WTC11 (cell line): ENCODE measurements around the gene HADHB. TPM values are rescaled to one million over a fixed set of nuclear protein-coding genes. Genes with fewer than 3 reads are reported as not detected.

Source experiments
- ATAC-seq: fragments of 200-7000 bp; cut with Tn5 transposase; 2 replicates; pipeline ENCODE4 v1.10.0; 2021; ENCODE audit warnings: mild to moderate bottlenecking, moderate library complexity
- CTCF ChIA-PET: fragments of 300-600 bp; sonication (Branson Sonifier 250); formaldehyde crosslinking; loops from one replicate; lab custom pipeline; 2021; ENCODE audit warnings: antibody characterized with exemption; lab: Charles Lee
- POLR2A ChIA-PET: fragments of 350-600 bp; sonication (Branson Sonifier 250); formaldehyde crosslinking; loops from one replicate; lab custom pipeline; 2021; ENCODE audit warnings: antibody characterized with exemption; lab: Charles Lee
- DNase-seq: peaks from one replicate; pipeline ENCODE4 v3.0.0; 2021; ENCODE audit warnings: low spot score
- H3K27ac Mint-ChIP-seq: 2 replicates; pipeline ENCODE4 v1.8.0; 2021; ENCODE audit warnings: mixed read lengths
- H3K27me3 Mint-ChIP-seq: 2 replicates; pipeline ENCODE4 v1.8.0; 2021; ENCODE audit warnings: low read depth, mild to moderate bottlenecking, moderate library complexity, mixed read lengths
- H3K36me3 Mint-ChIP-seq: 2 replicates; pipeline ENCODE4 v1.8.0; 2021; ENCODE audit warnings: mixed read lengths
- H3K4me1 Mint-ChIP-seq: 2 replicates; pipeline ENCODE4 v1.8.0; 2022; ENCODE audit warnings: mixed read lengths
- H3K4me3 Mint-ChIP-seq: 2 replicates; pipeline ENCODE4 v1.8.0; 2021; ENCODE audit warnings: mild to moderate bottlenecking, moderate library complexity, mixed read lengths
- H3K9me3 Mint-ChIP-seq: 2 replicates; pipeline ENCODE4 v1.8.0; 2021; ENCODE audit warnings: mixed read lengths
- CBFB ChIP-seq: sonication (generic); formaldehyde crosslinking; IDR thresholded peaks from 2 replicates; pipeline ENCODE4 v1.8.1; 2022; ENCODE audit warnings: mild to moderate bottlenecking, low read depth, missing genetic modification reagents
- EMX1 ChIP-seq: fragments of 250-450 bp; sonication (Bioruptor Pico); IDR thresholded peaks from 2 replicates; pipeline ENCODE4 v1.8.0; 2021; ENCODE audit warnings: mild to moderate bottlenecking
- NR2C2 ChIP-seq: sonication (generic); formaldehyde crosslinking; IDR thresholded peaks from 2 replicates; pipeline ENCODE4 v1.8.0; 2022; ENCODE audit warnings: mild to moderate bottlenecking, missing genetic modification reagents
- ZBTB21 ChIP-seq: sonication (generic); formaldehyde crosslinking; IDR thresholded peaks from 2 replicates; pipeline ENCODE4 v1.8.1; 2023; ENCODE audit warnings: mild to moderate bottlenecking, missing genetic modification reagents, borderline replicate concordance
- total RNA-seq: library from RNA; stranded (reverse); gene quantifications from 3 replicates; pipeline ENCODE4 v1.2.3, GENCODE V29; 2021
- TF ChIP-seq, protein P1 (sequence below): fragments of 200-600 bp; IDR thresholded peaks from 2 replicates; pipeline ENCODE4 v1.8.0; 2022; ENCODE audit warnings: antibody characterized with exemption
- TF ChIP-seq, protein P2 (sequence below): sonication (generic); formaldehyde crosslinking; IDR thresholded peaks from 2 replicates; pipeline ENCODE4 v1.8.0; 2023; ENCODE audit warnings: mild to moderate bottlenecking, missing genetic modification reagents
- TF ChIP-seq, protein P3 (sequence below): fragments of 250-450 bp; sonication (Bioruptor Pico); IDR thresholded peaks from 2 replicates; pipeline ENCODE4 v1.9.0; 2021; ENCODE audit warnings: moderate library complexity, mild to moderate bottlenecking, inconsistent platforms, borderline replicate concordance
- TF ChIP-seq, protein P4 (sequence below): fragments of 250-450 bp; sonication (Bioruptor Pico); IDR thresholded peaks from 2 replicates; pipeline ENCODE4 v2.1.2; 2022; ENCODE audit warnings: mild to moderate bottlenecking, moderate library complexity
- TF ChIP-seq, protein P5 (sequence below): sonication (generic); formaldehyde crosslinking; IDR thresholded peaks from 2 replicates; pipeline ENCODE4 v1.8.1; 2022; ENCODE audit warnings: mild to moderate bottlenecking, moderate library complexity, missing genetic modification reagents
- TF ChIP-seq, protein P6 (sequence below): sonication (generic); formaldehyde crosslinking; IDR thresholded peaks from 2 replicates; pipeline ENCODE4 v1.8.1; 2023; ENCODE audit warnings: mild to moderate bottlenecking, missing genetic modification reagents
- TF ChIP-seq, protein P7 (sequence below): fragments of 250-450 bp; sonication (Bioruptor Pico); IDR thresholded peaks from 2 replicates; pipeline ENCODE4 v1.9.0; 2021; ENCODE audit warnings: mild to moderate bottlenecking
- TF ChIP-seq, protein P8 (sequence below): sonication (generic); formaldehyde crosslinking; IDR thresholded peaks from 2 replicates; pipeline ENCODE4 v1.8.1; 2023; ENCODE audit warnings: mild to moderate bottlenecking, missing genetic modification reagents, moderate library complexity

HADHB gene
- total RNA-seq, 1 experiment from 2014 or later: 60.7 TPM

DNA sequence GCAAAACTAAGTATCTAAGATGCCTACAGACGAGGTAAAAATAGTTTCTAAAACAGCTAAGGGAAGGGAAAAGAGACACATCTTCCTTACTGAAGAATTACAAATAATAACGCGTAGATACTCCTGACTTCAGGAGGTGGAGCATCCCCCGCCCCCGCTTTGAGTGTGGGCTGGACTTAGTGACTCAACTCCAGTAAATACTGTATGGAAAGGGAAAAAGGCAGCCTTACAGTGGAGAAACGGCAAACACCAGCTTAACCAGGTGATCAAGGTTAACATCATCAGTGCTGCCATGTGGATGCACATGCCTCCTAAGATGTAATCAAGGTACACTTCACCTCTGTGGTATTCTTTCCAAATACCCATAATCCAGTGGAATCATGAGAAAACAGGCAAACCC is 47.9 kb downstream of the HADHB start:
- Mint-ChIP-seq H3K9me3 (peaks cover 3% of the 10 kb centered on the region; the same call in 1 of the 2 replicates), H3K27ac (peak overlapping the region; percentile 60), H3K4me3 (no peak overlapping the region), H3K36me3 (peaks cover 2% of the 10 kb centered on the region), H3K27me3 (no peaks in the 10 kb centered on the region), H3K4me1 (peaks cover 7% of the 10 kb centered on the region)
- DNase-seq (no peak), ATAC-seq (peak; percentile 32; the same call in 1 of the 2 replicates)
- ChIA-PET POLR2A (no interaction called here), CTCF (no interaction called here)
- no peak for TF ChIP-seq ZBTB21 (CRISPR knock-in tag)
- TF ChIP-seq, protein P1, sequence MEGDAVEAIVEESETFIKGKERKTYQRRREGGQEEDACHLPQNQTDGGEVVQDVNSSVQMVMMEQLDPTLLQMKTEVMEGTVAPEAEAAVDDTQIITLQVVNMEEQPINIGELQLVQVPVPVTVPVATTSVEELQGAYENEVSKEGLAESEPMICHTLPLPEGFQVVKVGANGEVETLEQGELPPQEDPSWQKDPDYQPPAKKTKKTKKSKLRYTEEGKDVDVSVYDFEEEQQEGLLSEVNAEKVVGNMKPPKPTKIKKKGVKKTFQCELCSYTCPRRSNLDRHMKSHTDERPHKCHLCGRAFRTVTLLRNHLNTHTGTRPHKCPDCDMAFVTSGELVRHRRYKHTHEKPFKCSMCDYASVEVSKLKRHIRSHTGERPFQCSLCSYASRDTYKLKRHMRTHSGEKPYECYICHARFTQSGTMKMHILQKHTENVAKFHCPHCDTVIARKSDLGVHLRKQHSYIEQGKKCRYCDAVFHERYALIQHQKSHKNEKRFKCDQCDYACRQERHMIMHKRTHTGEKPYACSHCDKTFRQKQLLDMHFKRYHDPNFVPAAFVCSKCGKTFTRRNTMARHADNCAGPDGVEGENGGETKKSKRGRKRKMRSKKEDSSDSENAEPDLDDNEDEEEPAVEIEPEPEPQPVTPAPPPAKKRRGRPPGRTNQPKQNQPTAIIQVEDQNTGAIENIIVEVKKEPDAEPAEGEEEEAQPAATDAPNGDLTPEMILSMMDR: no peak

DNA sequence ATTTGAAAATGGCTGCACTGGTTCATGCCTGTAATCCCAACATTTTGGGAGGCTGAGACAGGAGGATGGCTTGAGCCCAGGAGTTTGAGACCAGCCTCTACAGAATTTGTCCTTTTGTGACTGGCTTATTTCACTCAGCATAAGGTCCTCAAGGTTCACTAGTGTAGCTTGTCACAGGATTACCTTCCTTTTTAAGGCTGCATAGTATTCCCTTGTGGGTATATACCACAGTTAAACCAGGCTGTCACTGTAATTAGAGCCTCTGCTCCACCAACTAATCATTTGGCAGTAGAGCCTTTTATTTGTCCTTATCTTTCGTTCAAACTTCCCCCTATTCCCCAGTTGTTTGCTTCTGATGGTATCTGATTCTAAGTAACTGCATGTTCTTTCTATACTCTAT is 50.8 kb downstream of the HADHB start:
- no peak overlapping the region for H3K4me3 Mint-ChIP-seq
- POLR2A ChIA-PET: no interaction called here
- no peak for ATAC-seq

More for the DNA sequence above, 50.8 kb downstream of the HADHB start:
- no peak for DNase-seq
- peaks cover 3% of the 10 kb centered on the region; the same call in 1 of the 2 replicates for H3K9me3 Mint-ChIP-seq
- peaks cover 7% of the 10 kb centered on the region for H3K4me1 Mint-ChIP-seq
- H3K27me3 Mint-ChIP-seq: no peaks in the 10 kb centered on the region
- H3K27ac Mint-ChIP-seq: no peak overlapping the region
- TF ChIP-seq, protein P2, sequence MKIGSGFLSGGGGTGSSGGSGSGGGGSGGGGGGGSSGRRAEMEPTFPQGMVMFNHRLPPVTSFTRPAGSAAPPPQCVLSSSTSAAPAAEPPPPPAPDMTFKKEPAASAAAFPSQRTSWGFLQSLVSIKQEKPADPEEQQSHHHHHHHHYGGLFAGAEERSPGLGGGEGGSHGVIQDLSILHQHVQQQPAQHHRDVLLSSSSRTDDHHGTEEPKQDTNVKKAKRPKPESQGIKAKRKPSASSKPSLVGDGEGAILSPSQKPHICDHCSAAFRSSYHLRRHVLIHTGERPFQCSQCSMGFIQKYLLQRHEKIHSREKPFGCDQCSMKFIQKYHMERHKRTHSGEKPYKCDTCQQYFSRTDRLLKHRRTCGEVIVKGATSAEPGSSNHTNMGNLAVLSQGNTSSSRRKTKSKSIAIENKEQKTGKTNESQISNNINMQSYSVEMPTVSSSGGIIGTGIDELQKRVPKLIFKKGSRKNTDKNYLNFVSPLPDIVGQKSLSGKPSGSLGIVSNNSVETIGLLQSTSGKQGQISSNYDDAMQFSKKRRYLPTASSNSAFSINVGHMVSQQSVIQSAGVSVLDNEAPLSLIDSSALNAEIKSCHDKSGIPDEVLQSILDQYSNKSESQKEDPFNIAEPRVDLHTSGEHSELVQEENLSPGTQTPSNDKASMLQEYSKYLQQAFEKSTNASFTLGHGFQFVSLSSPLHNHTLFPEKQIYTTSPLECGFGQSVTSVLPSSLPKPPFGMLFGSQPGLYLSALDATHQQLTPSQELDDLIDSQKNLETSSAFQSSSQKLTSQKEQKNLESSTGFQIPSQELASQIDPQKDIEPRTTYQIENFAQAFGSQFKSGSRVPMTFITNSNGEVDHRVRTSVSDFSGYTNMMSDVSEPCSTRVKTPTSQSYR (CRISPR knock-in tag): no peak
- TF ChIP-seq, protein P3, sequence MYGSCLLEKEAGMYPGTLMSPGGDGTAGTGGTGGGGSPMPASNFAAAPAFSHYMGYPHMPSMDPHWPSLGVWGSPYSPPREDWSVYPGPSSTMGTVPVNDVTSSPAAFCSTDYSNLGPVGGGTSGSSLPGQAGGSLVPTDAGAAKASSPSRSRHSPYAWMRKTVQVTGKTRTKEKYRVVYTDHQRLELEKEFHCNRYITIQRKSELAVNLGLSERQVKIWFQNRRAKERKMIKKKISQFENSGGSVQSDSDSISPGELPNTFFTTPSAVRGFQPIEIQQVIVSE (CRISPR knock-in tag): no peak
- TF ChIP-seq CBFB (CRISPR knock-in tag): no peak
- TF ChIP-seq, protein P4, sequence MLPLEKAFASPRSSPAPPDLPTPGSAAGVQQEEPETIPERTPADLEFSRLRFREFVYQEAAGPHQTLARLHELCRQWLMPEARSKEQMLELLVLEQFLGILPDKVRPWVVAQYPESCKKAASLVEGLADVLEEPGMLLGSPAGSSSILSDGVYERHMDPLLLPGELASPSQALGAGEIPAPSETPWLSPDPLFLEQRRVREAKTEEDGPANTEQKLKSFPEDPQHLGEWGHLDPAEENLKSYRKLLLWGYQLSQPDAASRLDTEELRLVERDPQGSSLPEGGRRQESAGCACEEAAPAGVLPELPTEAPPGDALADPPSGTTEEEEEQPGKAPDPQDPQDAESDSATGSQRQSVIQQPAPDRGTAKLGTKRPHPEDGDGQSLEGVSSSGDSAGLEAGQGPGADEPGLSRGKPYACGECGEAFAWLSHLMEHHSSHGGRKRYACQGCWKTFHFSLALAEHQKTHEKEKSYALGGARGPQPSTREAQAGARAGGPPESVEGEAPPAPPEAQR (CRISPR knock-in tag): no peak
- no peak for TF ChIP-seq EMX1 (CRISPR knock-in tag)
- TF ChIP-seq, protein P5, sequence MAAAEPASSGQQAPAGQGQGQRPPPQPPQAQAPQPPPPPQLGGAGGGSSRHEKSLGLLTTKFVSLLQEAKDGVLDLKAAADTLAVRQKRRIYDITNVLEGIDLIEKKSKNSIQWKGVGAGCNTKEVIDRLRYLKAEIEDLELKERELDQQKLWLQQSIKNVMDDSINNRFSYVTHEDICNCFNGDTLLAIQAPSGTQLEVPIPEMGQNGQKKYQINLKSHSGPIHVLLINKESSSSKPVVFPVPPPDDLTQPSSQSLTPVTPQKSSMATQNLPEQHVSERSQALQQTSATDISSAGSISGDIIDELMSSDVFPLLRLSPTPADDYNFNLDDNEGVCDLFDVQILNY (CRISPR knock-in tag): no peak
- TF ChIP-seq, protein P6, sequence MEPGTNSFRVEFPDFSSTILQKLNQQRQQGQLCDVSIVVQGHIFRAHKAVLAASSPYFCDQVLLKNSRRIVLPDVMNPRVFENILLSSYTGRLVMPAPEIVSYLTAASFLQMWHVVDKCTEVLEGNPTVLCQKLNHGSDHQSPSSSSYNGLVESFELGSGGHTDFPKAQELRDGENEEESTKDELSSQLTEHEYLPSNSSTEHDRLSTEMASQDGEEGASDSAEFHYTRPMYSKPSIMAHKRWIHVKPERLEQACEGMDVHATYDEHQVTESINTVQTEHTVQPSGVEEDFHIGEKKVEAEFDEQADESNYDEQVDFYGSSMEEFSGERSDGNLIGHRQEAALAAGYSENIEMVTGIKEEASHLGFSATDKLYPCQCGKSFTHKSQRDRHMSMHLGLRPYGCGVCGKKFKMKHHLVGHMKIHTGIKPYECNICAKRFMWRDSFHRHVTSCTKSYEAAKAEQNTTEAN: no peak
- TF ChIP-seq, protein P7, sequence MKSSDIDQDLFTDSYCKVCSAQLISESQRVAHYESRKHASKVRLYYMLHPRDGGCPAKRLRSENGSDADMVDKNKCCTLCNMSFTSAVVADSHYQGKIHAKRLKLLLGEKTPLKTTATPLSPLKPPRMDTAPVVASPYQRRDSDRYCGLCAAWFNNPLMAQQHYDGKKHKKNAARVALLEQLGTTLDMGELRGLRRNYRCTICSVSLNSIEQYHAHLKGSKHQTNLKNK (CRISPR knock-in tag): no peak
- TF ChIP-seq NR2C2 (CRISPR knock-in tag): no peak
- TF ChIP-seq, protein P8, sequence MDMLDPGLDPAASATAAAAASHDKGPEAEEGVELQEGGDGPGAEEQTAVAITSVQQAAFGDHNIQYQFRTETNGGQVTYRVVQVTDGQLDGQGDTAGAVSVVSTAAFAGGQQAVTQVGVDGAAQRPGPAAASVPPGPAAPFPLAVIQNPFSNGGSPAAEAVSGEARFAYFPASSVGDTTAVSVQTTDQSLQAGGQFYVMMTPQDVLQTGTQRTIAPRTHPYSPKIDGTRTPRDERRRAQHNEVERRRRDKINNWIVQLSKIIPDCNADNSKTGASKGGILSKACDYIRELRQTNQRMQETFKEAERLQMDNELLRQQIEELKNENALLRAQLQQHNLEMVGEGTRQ (CRISPR knock-in tag): no peak
- H3K36me3 Mint-ChIP-seq: no peaks in the 10 kb centered on the region
- CTCF ChIA-PET: no interaction called here
